Measurements from ENCODE around the gene LYSET. TPM values are rescaled to one million over a fixed set of nuclear protein-coding genes. Genes with fewer than 3 reads are reported as not detected.
"Not testable (repeated sequence)": the region's sequence is repeated elsewhere in the genome, so short reads cannot be mapped to it uniquely, and the experiment has no call there.

The LYSET gene
- total RNA-seq, 2 donors from 2014 or later: 31.3 to 36.8 TPM

- no peaks in the 10 kb centered on the region for H3K9me3 ChIP-seq
- no peaks in the 10 kb centered on the region for H3K27me3 ChIP-seq
- no peak overlapping the region for H3K9ac ChIP-seq (ENCODE audit: low read depth in 2 of 2, low read length in 2 of 2)
- no peaks in the 10 kb centered on the region for H3K36me3 ChIP-seq
- intact Hi-C loops (cut with DNase I): no loop called here
- peaks cover 4% of the 10 kb centered on the region for H3K4me1 ChIP-seq
- no peak for DNase-seq
- TF ChIP-seq CTCF (IDR thresholded peaks at IDR 0.05): no peak
- H3K4me3 ChIP-seq: no peak overlapping the region
- no peak overlapping the region for H3K27ac ChIP-seq
These were observed 29.4 kb upstream of the LYSET start for GRCh38 chr14:93155667-93156066.

- TF ChIP-seq CTCF (IDR thresholded peaks at IDR 0.05): no peak
- DNase-seq: no peak
- no peaks in the 10 kb centered on the region for H3K27me3 ChIP-seq
- no peaks in the 10 kb centered on the region for H3K4me1 ChIP-seq
- no peak overlapping the region for H3K9ac ChIP-seq (ENCODE audit: low read depth in 2 of 2, low read length in 2 of 2)
- no peaks in the 10 kb centered on the region for H3K36me3 ChIP-seq
- no peaks in the 10 kb centered on the region for H3K9me3 ChIP-seq
- H3K27ac ChIP-seq: no peak overlapping the region
- intact Hi-C loops (cut with DNase I): no loop called here
- H3K4me3 ChIP-seq: no peak overlapping the region
These were observed 28.3 kb upstream of the LYSET start for GRCh38 chr14:93156693-93157369.

GRCh38 chr14:93158349-93158748, 26.8 kb upstream of the LYSET start:
- H3K27ac ChIP-seq; DNase-seq; H3K36me3 ChIP-seq; H3K27me3 ChIP-seq; H3K9ac ChIP-seq (ENCODE audit: low read depth in 2 of 2, low read length in 2 of 2); H3K4me1 ChIP-seq; H3K9me3 ChIP-seq; intact Hi-C loops (cut with DNase I); H3K4me3 ChIP-seq: not testable (repeated sequence)

DNA sequence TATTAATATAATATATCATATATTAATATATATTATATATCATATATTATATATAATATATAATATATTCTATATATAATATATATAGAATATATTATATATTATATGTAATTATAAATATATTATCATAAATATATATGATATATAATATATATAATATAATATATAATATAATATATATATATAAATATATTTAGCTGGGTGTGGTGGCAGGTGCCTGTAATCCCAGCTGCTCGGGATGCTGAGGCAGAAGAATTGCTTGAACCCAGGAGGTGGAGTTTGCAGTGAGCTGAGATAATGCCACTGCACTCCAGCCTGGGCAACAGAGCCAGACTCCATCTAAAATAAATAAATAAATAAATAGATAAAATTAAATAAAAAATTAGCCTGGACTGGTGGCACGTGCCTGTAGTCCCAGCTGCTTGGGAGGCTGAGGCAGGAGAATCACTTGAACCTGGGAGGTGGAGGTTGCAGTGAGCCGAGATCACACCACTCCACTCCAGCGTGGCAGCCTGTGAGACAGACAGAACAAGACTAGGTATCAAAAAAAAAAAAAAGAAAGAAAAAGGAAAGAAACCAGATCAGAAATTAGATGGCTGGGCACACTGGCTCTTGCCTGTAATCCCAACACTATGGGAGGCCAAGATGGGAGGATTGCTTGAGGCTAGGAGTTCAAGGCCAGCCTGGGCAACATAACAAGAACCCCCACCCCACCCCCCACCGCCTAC, 25.3 kb upstream of the LYSET start:
- H3K9ac ChIP-seq (ENCODE audit: low read depth in 2 of 2, low read length in 2 of 2); H3K4me1 ChIP-seq; intact Hi-C loops (cut with DNase I); H3K36me3 ChIP-seq; H3K9me3 ChIP-seq; H3K27ac ChIP-seq; DNase-seq; H3K27me3 ChIP-seq; H3K4me3 ChIP-seq: not testable (repeated sequence)

DNA sequence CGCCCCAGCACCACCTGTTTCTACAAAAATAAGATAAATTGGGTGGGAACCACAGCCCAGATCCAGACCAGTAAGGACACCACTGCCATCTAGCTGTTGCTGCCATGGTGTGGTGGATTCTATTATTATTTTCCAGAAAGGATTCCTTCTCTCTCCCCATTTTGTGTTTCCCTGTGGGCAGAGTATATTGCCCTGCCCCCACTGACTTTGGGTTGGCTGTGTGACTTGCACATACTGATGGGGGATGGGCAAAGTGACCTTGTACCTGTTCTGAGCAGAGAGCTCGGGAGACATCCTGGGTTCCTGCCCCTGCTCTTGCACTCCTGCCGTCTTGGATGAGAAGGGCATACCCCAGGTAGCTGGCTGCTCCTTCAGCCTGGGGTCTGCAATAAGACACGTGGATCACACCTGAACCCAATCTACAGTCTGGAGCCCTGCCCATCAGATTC, 24.7 kb upstream of the LYSET start:
- intact Hi-C loops (cut with DNase I): no loop called here
- no peaks in the 10 kb centered on the region for H3K36me3 ChIP-seq
- no peaks in the 10 kb centered on the region for H3K4me1 ChIP-seq
- no peak overlapping the region for H3K4me3 ChIP-seq
- no peak overlapping the region for H3K27ac ChIP-seq
- no peak for DNase-seq
- no peak overlapping the region for H3K9ac ChIP-seq (ENCODE audit: low read depth in 2 of 2, low read length in 2 of 2)
- no peaks in the 10 kb centered on the region for H3K27me3 ChIP-seq
- no peaks in the 10 kb centered on the region for H3K9me3 ChIP-seq
- TF ChIP-seq CTCF (IDR thresholded peaks at IDR 0.05): no peak

DNA sequence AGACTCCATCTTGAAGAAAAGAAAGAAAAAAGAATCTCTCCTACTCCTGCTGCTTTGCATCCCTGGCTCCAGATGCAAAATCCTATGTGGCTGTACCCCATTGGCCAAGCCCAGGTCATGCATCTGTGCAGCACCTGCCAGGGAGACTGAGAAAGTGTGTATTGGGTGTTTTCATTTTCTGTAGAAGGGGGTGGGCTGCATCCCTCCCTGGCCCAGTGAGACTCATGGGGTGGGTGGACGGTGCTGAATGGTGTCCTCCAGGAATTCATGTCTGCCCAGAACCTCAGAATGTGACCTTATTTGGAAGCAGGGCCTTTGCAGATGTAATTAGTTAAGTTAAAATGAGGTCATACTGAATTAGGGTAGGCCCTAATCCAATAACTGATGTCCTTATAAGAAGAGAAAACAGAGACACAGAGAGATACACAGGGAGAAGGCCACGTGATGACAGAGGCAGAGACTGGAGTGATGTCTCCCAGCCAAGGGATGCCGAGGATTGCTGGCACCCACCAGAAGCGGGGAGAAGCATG, 23.6 kb upstream of the LYSET start:
- Histone ChIP-seq H3K9me3 (no peaks in the 10 kb centered on the region), H3K27ac (no peak overlapping the region), H3K36me3 (no peaks in the 10 kb centered on the region), H3K4me1 (no peaks in the 10 kb centered on the region), H3K27me3 (no peaks in the 10 kb centered on the region), H3K4me3 (no peak overlapping the region), H3K9ac (ENCODE audit: low read depth in 2 of 2, low read length in 2 of 2) (no peak overlapping the region)
- TF ChIP-seq CTCF (IDR thresholded peaks at IDR 0.05): no peak
- intact Hi-C loops (cut with DNase I): no loop called here
- no peak for DNase-seq

Data from colonic mucosa (tissue), 4 donors.